H9 (cell line): ENCODE measurements around the gene PITPNM3. TPM values are rescaled to one million over a fixed set of nuclear protein-coding genes. Genes with fewer than 3 reads are reported as not detected.

ENCODE experiments used
- DNase-seq: peaks from one replicate; pipeline ENCODE4 v3.0.0-alpha.2; 2017
- H2AFZ ChIP-seq: one replicate; pipeline ENCODE4 v1.6.1; 2013; ENCODE audit warnings: mild to moderate bottlenecking, low read length, control low read depth, moderate library complexity
- H2AK5ac ChIP-seq: 2 replicates; pipeline ENCODE4 v1.6.1; 2013; ENCODE audit warnings: low read length, control low read depth, mixed read lengths; ENCODE audit not compliant: insufficient read length
- H2BK120ac ChIP-seq: one replicate; pipeline ENCODE4 v1.6.1; 2013; ENCODE audit warnings: low read depth, mild to moderate bottlenecking, low read length, control low read depth, inconsistent platforms; ENCODE audit not compliant: poor library complexity, severe bottlenecking
- H2BK12ac ChIP-seq: 2 replicates; pipeline ENCODE4 v1.6.1; 2013; ENCODE audit warnings: low read length, control low read depth, mixed read lengths, low read depth; ENCODE audit not compliant: insufficient read length
- H2BK15ac ChIP-seq: 2 replicates; pipeline ENCODE4 v1.6.1; 2013; ENCODE audit warnings: low read depth, low read length, control low read depth
- H2BK20ac ChIP-seq: one replicate; pipeline ENCODE4 v1.6.1; 2013; ENCODE audit warnings: low read depth, mild to moderate bottlenecking, low read length, control low read depth, inconsistent platforms; ENCODE audit not compliant: poor library complexity, severe bottlenecking
- H2BK5ac ChIP-seq: 2 replicates; pipeline ENCODE4 v1.6.1; 2013; ENCODE audit warnings: low read length, control low read depth, mixed read lengths; ENCODE audit not compliant: insufficient read length
- H3K14ac ChIP-seq: 2 replicates; pipeline ENCODE4 v1.6.1; 2013; ENCODE audit warnings: low read length, control low read depth; ENCODE audit not compliant: insufficient read depth
- H3K18ac ChIP-seq: 2 replicates; pipeline ENCODE4 v1.6.1; 2013; ENCODE audit warnings: low read depth, mild to moderate bottlenecking, mixed read lengths, low read length, control low read depth; ENCODE audit not compliant: insufficient read length
- H3K23ac ChIP-seq: 2 replicates; pipeline ENCODE4 v1.6.1; 2013; ENCODE audit warnings: low read length, control low read depth, mixed read lengths, low read depth; ENCODE audit not compliant: insufficient read length
- H3K23me2 ChIP-seq: 2 replicates; pipeline ENCODE4 v1.6.1; 2013; ENCODE audit warnings: low read depth, mild to moderate bottlenecking, mixed read lengths, low read length, control low read depth; ENCODE audit not compliant: insufficient read length, poor library complexity, severe bottlenecking
- H3K27ac ChIP-seq: 2 replicates; pipeline ENCODE4 v1.5.1; 2013; ENCODE audit warnings: low read length, control low read depth, mixed read lengths, low read depth; ENCODE audit not compliant: insufficient read length
- H3K27me3 ChIP-seq: 2 replicates; pipeline ENCODE4 v1.6.1; 2013; ENCODE audit warnings: low read length, control low read depth, inconsistent platforms; ENCODE audit not compliant: insufficient read depth
- H3K4ac ChIP-seq: 2 replicates; pipeline ENCODE4 v1.6.1; 2013; ENCODE audit warnings: low read depth, mild to moderate bottlenecking, control low read depth, inconsistent platforms, low read length, moderate library complexity
- H3K4me1 ChIP-seq: 2 replicates; pipeline ENCODE4 v1.6.1; 2013; ENCODE audit warnings: low read length, control low read depth, inconsistent platforms; ENCODE audit not compliant: insufficient read depth
- H3K4me2 ChIP-seq: 2 replicates; pipeline ENCODE4 v1.6.1; 2013; ENCODE audit warnings: low read length, control low read depth, mixed read lengths; ENCODE audit not compliant: insufficient read length, insufficient read depth
- H3K56ac ChIP-seq: 2 replicates; pipeline ENCODE4 v1.6.1; 2013; ENCODE audit warnings: low read depth, mild to moderate bottlenecking, mixed read lengths, low read length, control low read depth; ENCODE audit not compliant: insufficient read length
- H3K79me1 ChIP-seq: 2 replicates; pipeline ENCODE4 v1.6.1; 2013; ENCODE audit warnings: low read depth, mild to moderate bottlenecking, moderate library complexity, low read length, control low read depth, inconsistent platforms; ENCODE audit not compliant: insufficient read depth, poor library complexity, severe bottlenecking
- H3K79me2 ChIP-seq: 2 replicates; pipeline ENCODE4 v1.6.1; 2013; ENCODE audit warnings: low read length, control low read depth, inconsistent platforms; ENCODE audit not compliant: insufficient read depth
- H3K9ac ChIP-seq: 2 replicates; pipeline ENCODE4 v1.6.1; 2013; ENCODE audit warnings: low read length, control low read depth, mixed read lengths; ENCODE audit not compliant: insufficient read length; ENCODE audit errors: extremely low read depth
- H3K9me3 ChIP-seq: one replicate; pipeline ENCODE4 v1.6.1; 2013; ENCODE audit warnings: low read depth, low read length, inconsistent platforms; ENCODE audit not compliant: control insufficient read depth
- H3T11ph ChIP-seq: one replicate; pipeline ENCODE4 v1.6.1; 2013; ENCODE audit warnings: mild to moderate bottlenecking, low read length, control low read depth, inconsistent platforms
- H4K20me1 ChIP-seq: one replicate; pipeline ENCODE4 v1.6.1; 2013; ENCODE audit not compliant: control insufficient read depth, insufficient read length, insufficient read depth
- H4K5ac ChIP-seq: 2 replicates; pipeline ENCODE4 v1.6.1; 2013; ENCODE audit warnings: low read depth, mild to moderate bottlenecking, mixed read lengths, low read length, control low read depth; ENCODE audit not compliant: insufficient read length
- H4K8ac ChIP-seq: replicated peaks from 2 replicates; pipeline ENCODE4 v1.6.1; 2013; ENCODE audit warnings: low read length, control low read depth, mixed read lengths, low read depth; ENCODE audit not compliant: insufficient read length
- H4K91ac ChIP-seq: 2 replicates; pipeline ENCODE4 v1.6.1; 2013; ENCODE audit warnings: low read depth, mild to moderate bottlenecking, moderate library complexity, mixed read lengths, low read length, control low read depth; ENCODE audit not compliant: insufficient read length
- H3K27ac Mint-ChIP-seq, 3 experiments: 2 replicates in 2 of 3; 3 replicates in 1 of 3; pipeline ENCODE4 v1.8.0; 2020 to 2021; ENCODE audit warnings: mixed read lengths in 3 of 3, mild to moderate bottlenecking in 1 of 3, moderate library complexity in 1 of 3
- H3K27me3 Mint-ChIP-seq: 2 replicates; pipeline ENCODE4 v1.8.0; 2021; ENCODE audit warnings: low read depth, mild to moderate bottlenecking, moderate library complexity, mixed read lengths
- H3K36me3 Mint-ChIP-seq, 3 experiments: 2 replicates in 2 of 3; 3 replicates in 1 of 3; pipeline ENCODE4 v1.8.0; 2020 to 2021; ENCODE audit warnings: low read depth in 3 of 3, mixed read lengths in 3 of 3; ENCODE audit not compliant: insufficient read depth in 1 of 3
- H3K4me1 Mint-ChIP-seq, 2 experiments: 2 replicates each; pipeline ENCODE4 v1.8.0; 2020; ENCODE audit warnings: mixed read lengths in 2 of 2
- H3K4me3 Mint-ChIP-seq, 2 experiments: 2 replicates in 1 of 2; 3 replicates in 1 of 2; pipeline ENCODE4 v1.8.0; 2020 to 2021; ENCODE audit warnings: mild to moderate bottlenecking in 2 of 2, mixed read lengths in 2 of 2, moderate library complexity in 1 of 2
- H3K9me3 Mint-ChIP-seq, 2 experiments: 2 replicates in 1 of 2; 3 replicates in 1 of 2; pipeline ENCODE4 v1.8.0; 2020; ENCODE audit warnings: mild to moderate bottlenecking in 2 of 2, mixed read lengths in 2 of 2, moderate library complexity in 1 of 2
- WGBS: extraction: QIAGEN DNeasy Blood & Tissue Kit; methylation state at CpG from one replicate; pipeline ENCODE4 v1.1.7; 2013; ENCODE audit warnings: missing lambda C conversion rate, low lambda C conversion rate, mixed read lengths; ENCODE audit not compliant: insufficient read length; ENCODE audit errors: extremely low coverage; 5-methylcytosine and 5-hydroxymethylcytosine counted together
- total RNA-seq: library from RNA; stranded (reverse); gene quantifications from 2 replicates; pipeline ENCODE4 v1.2.1, GENCODE V29; 2021
- TF ChIP-seq, protein P1 (sequence below): fragments of 200-600 bp; sonication (generic); conservative IDR thresholded peaks from 3 replicates; pipeline ENCODE4 v1.8.0; 2021; ENCODE audit warnings: antibody characterized with exemption, mild to moderate bottlenecking

Gene PITPNM3
- total RNA-seq, 1 experiment from 2014 or later: 3.4 TPM

DNA sequence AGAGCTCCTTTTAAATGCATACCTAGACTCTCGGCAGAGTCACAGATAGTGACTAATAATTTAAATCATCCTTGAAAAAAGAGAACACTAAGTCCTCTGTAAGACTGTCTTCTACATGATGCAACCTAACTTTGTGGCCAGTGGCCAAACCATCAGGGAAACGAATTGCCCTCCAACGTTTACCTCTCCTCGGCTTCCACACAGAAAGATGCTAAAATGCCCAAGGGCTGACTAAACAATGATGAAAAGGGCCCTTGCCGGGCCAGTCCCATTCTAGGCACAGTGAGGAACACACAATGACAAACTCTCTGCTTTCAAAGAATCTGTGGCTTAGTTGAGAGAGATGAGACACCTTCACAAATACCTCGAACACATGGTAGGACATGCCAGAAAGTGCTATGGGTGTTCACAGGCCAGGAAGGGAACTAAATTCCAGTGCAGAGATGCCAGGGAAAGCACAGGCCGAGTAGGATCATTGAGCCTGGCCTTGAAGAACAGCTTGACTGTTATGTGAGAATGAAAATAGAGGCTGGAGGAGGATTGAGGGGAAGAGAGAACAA, 35.3 kb upstream of the PITPNM3 start:
- no peaks in the 10 kb centered on the region for H3K9me3 Mint-ChIP-seq
- no peaks in the 10 kb centered on the region for H3K4me1 ChIP-seq
- H4K5ac ChIP-seq: no peak overlapping the region
- no peaks in the 10 kb centered on the region for H3K79me1 ChIP-seq
- no peak overlapping the region for H4K91ac ChIP-seq
- H2BK20ac ChIP-seq: no peak overlapping the region
- no peak overlapping the region for H3K4me2 ChIP-seq
- no peak overlapping the region for H3K18ac ChIP-seq
- no peak overlapping the region for H3K27ac ChIP-seq
- H2AK5ac ChIP-seq: no peak overlapping the region
- H3K23ac ChIP-seq: no peak overlapping the region
- H3K4ac ChIP-seq: no peak overlapping the region
- no peaks in the 10 kb centered on the region for H3K79me2 ChIP-seq
- no peaks in the 10 kb centered on the region for H3K23me2 ChIP-seq
- H2BK5ac ChIP-seq: no peak overlapping the region
- H3K9ac ChIP-seq: no peak overlapping the region
- no peak overlapping the region for H3K14ac ChIP-seq
- H3K36me3 Mint-ChIP-seq: peaks cover 36 to 77% (median 71%) of the 10 kb centered on the region in 3 experiments; a peak in 6 of 7 replicates
- no peak overlapping the region for H3T11ph ChIP-seq
- no peaks in the 10 kb centered on the region for H3K27me3 ChIP-seq
- H3K4me1 Mint-ChIP-seq: peaks cover 5 to 9% of the 10 kb centered on the region in 2 experiments
- H4K8ac ChIP-seq: no peak overlapping the region
- WGBS: no CpG with 5 or more reads among the region's 7 CpGs
- H3K27ac Mint-ChIP-seq: peak overlapping the region in 2 of 3 experiments; percentile 17 to 47; a peak in 4 of 7 replicates
- no peak overlapping the region for H2AFZ ChIP-seq
- H3K56ac ChIP-seq: no peak overlapping the region
- no peaks in the 10 kb centered on the region for H3K27me3 Mint-ChIP-seq
- no peak for DNase-seq
- H3K4me3 Mint-ChIP-seq: no peak overlapping the region
- H2BK120ac ChIP-seq: no peak overlapping the region
- H3K9me3 ChIP-seq: no peaks in the 10 kb centered on the region
- no peak overlapping the region for H2BK15ac ChIP-seq
- no peak overlapping the region for H2BK12ac ChIP-seq
- no peaks in the 10 kb centered on the region for H4K20me1 ChIP-seq
- TF ChIP-seq, protein P1, sequence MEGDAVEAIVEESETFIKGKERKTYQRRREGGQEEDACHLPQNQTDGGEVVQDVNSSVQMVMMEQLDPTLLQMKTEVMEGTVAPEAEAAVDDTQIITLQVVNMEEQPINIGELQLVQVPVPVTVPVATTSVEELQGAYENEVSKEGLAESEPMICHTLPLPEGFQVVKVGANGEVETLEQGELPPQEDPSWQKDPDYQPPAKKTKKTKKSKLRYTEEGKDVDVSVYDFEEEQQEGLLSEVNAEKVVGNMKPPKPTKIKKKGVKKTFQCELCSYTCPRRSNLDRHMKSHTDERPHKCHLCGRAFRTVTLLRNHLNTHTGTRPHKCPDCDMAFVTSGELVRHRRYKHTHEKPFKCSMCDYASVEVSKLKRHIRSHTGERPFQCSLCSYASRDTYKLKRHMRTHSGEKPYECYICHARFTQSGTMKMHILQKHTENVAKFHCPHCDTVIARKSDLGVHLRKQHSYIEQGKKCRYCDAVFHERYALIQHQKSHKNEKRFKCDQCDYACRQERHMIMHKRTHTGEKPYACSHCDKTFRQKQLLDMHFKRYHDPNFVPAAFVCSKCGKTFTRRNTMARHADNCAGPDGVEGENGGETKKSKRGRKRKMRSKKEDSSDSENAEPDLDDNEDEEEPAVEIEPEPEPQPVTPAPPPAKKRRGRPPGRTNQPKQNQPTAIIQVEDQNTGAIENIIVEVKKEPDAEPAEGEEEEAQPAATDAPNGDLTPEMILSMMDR: no peak
